OCI-LY7 (cell line): ENCODE results near the gene COG4. TPM values are rescaled to one million over a fixed set of nuclear protein-coding genes. Genes with fewer than 3 reads are reported as not detected.

Source experiments
- BruUV-seq: library from RNA; stranded (reverse); fragments of 400-500 nt; replicated peaks from 2 replicates; lab custom pipeline; 2021; lab: Mats Ljungman, UMichigan
- CTCF ChIA-PET: fragments of 300-600 bp; sonication (Branson Sonifier 250); formaldehyde crosslinking; loops from one replicate; lab custom pipeline; 2022; ENCODE audit warnings: antibody characterized with exemption; ENCODE audit not compliant: unreplicated experiment; lab: Charles Lee
- POLR2A ChIA-PET: fragments of 300-600 bp; sonication (Branson Sonifier 250); formaldehyde crosslinking; loops from one replicate; lab custom pipeline; 2022; ENCODE audit warnings: antibody characterized with exemption; lab: Charles Lee
- DNase-seq: peaks from one replicate; pipeline ENCODE4 v3.0.0-alpha.2; 2015; ENCODE audit warnings: low spot score
- H2AFZ ChIP-seq: fragments of 200-600 bp; sonication (generic), shearing (Covaris generic); 2 replicates; pipeline ENCODE4 v1.6.1; 2014; ENCODE audit warnings: mild to moderate bottlenecking, antibody characterized with exemption, low read length, moderate library complexity
- H3K27ac ChIP-seq: fragments of 200-600 bp; sonication (generic); 2 replicates; pipeline ENCODE4 v1.5.1; 2014; ENCODE audit warnings: mixed run types, low read depth, mild to moderate bottlenecking, moderate library complexity, low read length, inconsistent platforms; ENCODE audit not compliant: poor library complexity, severe bottlenecking
- H3K36me3 ChIP-seq: fragments of 200-600 bp; sonication (generic); 2 replicates; pipeline ENCODE4 v1.6.1; 2014; ENCODE audit warnings: mild to moderate bottlenecking, antibody characterized with exemption, low read length, moderate library complexity, mixed read lengths; ENCODE audit not compliant: insufficient read depth
- H3K4me1 ChIP-seq: fragments of 200-600 bp; sonication (generic); 2 replicates; pipeline ENCODE4 v1.5.1; 2014; ENCODE audit warnings: mild to moderate bottlenecking, low read length; ENCODE audit not compliant: insufficient read depth, poor library complexity, severe bottlenecking
- H3K4me2 ChIP-seq: fragments of 200-600 bp; sonication (generic); 2 replicates; pipeline ENCODE4 v1.6.1; 2014; ENCODE audit warnings: mild to moderate bottlenecking, low read length
- H3K4me3 ChIP-seq: fragments of 200-600 bp; sonication (generic); 2 replicates; pipeline ENCODE4 v1.5.1; 2014; ENCODE audit warnings: mild to moderate bottlenecking, low read depth, low read length; ENCODE audit not compliant: poor library complexity, severe bottlenecking
- H3K79me2 ChIP-seq: fragments of 200-600 bp; sonication (generic); 2 replicates; pipeline ENCODE4 v1.6.1; 2016; ENCODE audit warnings: low read depth, mild to moderate bottlenecking, low read length, moderate library complexity, mixed read lengths; ENCODE audit not compliant: insufficient read depth
- H3K9me2 ChIP-seq: fragments of 200-600 bp; sonication (generic); 2 replicates; pipeline ENCODE4 v1.6.1; 2016; ENCODE audit warnings: mild to moderate bottlenecking, low read length, mixed read lengths; ENCODE audit not compliant: insufficient read depth
- H3K9me3 ChIP-seq: fragments of 200-600 bp; sonication (generic); 2 replicates; pipeline ENCODE4 v1.6.1; 2014; ENCODE audit warnings: mild to moderate bottlenecking, mixed run types, low read length, mixed read lengths
- H4K20me1 ChIP-seq: fragments of 200-600 bp; sonication (generic); 2 replicates; pipeline ENCODE4 v1.6.1; 2014; ENCODE audit warnings: mild to moderate bottlenecking, antibody characterized with exemption, low read length, moderate library complexity, mixed read lengths; ENCODE audit not compliant: insufficient read depth
- CTCF ChIP-seq: fragments of 200-600 bp; sonication (generic); conservative IDR thresholded peaks from 2 replicates; pipeline ENCODE4 v1.5.1; 2014; ENCODE audit warnings: mild to moderate bottlenecking, antibody characterized with exemption, low read length, moderate library complexity, mixed read lengths
- EZH2phosphoT487 ChIP-seq: fragments of 200-600 bp; sonication (generic); IDR thresholded peaks from 2 replicates; pipeline ENCODE4 v1.6.1; 2018; ENCODE audit warnings: low read depth, borderline replicate concordance, mild to moderate bottlenecking, mixed run types, antibody characterized with exemption, low read length, moderate library complexity, mixed read lengths
- intact Hi-C: fragments of 100-400 bp; cut with micrococcal nuclease; formaldehyde crosslinking; loops from one replicate; pipeline ENCODE4 v1.10.0; 2022; ENCODE audit not compliant: unreplicated experiment
- total RNA-seq, 2 experiments: library from RNA; depleted of rRNA in 1 of 2; stranded (reverse); fragments of >200 nt in 1 of 2; shearing (Covaris generic) in 1 of 2; gene quantifications; 2 replicates each; pipeline ENCODE4 v1.2.3, GENCODE V29; 2014 to 2022

COG4 gene
- total RNA-seq, 2 experiments from 2014 or later = 48.8 to 100 TPM

- intact Hi-C loops = no loop called here
- no peaks in the 10 kb centered on the region for H3K4me1 ChIP-seq
- no peaks in the 10 kb centered on the region for H3K9me3 ChIP-seq
- no TSS peak for BruUV-seq
- TF ChIP-seq CTCF (no peak), EZH2phosphoT487 (no peak)
- H3K79me2 ChIP-seq = no peaks in the 10 kb centered on the region
- CTCF ChIA-PET = no interaction called here
- peaks cover 20% of the 10 kb centered on the region for H3K36me3 ChIP-seq
- no peak overlapping the region for H2AFZ ChIP-seq
- H3K4me3 ChIP-seq = no peak overlapping the region
- POLR2A ChIA-PET = no interaction called here
- H3K27ac ChIP-seq = no peak overlapping the region
- no peaks in the 10 kb centered on the region for H4K20me1 ChIP-seq
- H3K9me2 ChIP-seq = no peaks in the 10 kb centered on the region
- no peak for DNase-seq
- H3K4me2 ChIP-seq = no peak overlapping the region
These were observed 48.1 kb downstream of the COG4 start for GRCh38 chr16:70475054-70475871.

DNA sequence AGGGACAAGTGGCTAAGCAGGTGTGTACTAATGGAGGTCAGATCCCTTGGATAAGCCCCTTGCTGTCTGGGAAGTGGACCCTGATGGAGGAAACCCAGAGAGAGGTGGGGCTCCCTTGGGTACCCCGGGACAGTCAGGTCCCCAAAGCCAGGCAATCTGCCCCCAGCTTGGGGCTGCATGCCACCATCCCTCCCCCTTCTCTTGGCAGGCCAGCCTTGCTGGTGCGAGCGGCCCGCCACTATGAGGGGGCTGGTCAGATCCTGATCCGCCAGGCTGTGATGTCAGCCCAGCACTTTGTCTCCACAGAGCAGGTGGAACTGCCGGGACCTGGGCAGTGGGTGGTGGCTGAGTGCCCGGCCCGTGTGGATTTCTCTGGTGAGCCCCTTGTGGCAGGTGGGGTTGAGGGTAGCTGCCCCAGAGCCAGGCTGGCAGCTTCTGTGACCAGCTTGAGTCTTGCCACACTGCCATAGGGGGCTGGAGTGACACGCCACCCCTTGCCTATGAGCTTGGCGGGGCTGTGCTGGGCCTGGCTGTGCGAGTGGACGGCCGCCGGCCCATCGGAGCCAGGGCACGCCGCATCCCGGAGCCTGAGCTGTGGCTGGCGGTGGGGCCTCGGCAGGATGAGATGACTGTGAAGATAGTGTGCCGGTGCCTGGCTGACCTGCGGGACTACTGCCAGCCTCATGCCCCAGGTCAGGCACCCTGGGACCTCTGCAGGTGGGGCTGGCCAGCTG, 48.9 kb downstream of the COG4 start:
- Histone ChIP-seq H3K27ac (no peak overlapping the region), H3K36me3 (peaks cover 13% of the 10 kb centered on the region; the same call in 1 of the 2 replicates), H4K20me1 (no peaks in the 10 kb centered on the region), H3K4me2 (no peak overlapping the region), H3K4me1 (no peaks in the 10 kb centered on the region), H3K9me2 (no peaks in the 10 kb centered on the region), H3K9me3 (no peaks in the 10 kb centered on the region), H2AFZ (no peak overlapping the region), H3K4me3 (no peak overlapping the region), H3K79me2 (no peaks in the 10 kb centered on the region)
- ChIA-PET POLR2A (no interaction called here), CTCF (no interaction called here)
- BruUV-seq = no TSS peak
- TF ChIP-seq CTCF = no peak
- intact Hi-C loops = loop anchor here (5.0 kb wide), 1 partner anchor 92 kb away; no protein-coding TSS in a partner anchor
- no peak for DNase-seq
